ENCODE results near the gene ELOVL6.

Gene ELOVL6

DNA sequence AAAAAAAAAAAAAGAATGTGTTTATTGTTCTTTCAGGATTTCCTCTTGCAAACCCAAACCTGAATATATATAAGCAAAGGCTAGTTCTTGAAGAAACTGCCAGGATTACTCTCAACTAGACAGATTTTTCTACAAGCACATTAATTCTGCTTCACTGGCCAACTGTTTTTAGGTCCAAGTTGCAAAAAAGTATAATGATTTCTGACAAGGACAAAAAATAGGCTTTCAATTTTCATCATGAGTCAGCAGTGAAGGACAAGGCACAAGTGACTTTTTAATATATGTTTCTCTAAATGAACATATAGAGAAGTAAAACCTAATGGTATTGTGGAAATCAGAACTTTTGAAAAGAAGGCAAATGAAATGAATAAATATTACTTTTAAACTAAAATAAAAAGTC, 73.7 kb downstream of the ELOVL6 start:
- Histone ChIP-seq H3K4me1 (ENCODE audit: control insufficient read depth, insufficient read depth, low read length) (no peaks in the 10 kb centered on the region), H3K27me3 (ENCODE audit: control insufficient read depth in 1 of 2, insufficient read depth in 2 of 2, low read length in 2 of 2) (no peaks in the 10 kb centered on the region), H3K9ac (ENCODE audit: low read length in 2 of 2) (no peak overlapping the region), H3K27ac (ENCODE audit: low read length) (no peak overlapping the region), H3K36me3 (ENCODE audit: control insufficient read depth in 2 of 2, insufficient read depth in 2 of 2, low read length in 2 of 2) (no peaks in the 10 kb centered on the region), H3K4me3 (ENCODE audit: low read length in 2 of 2) (no peak overlapping the region), H3K9me3 (ENCODE audit: control insufficient read depth in 2 of 2, low read length in 2 of 2) (no peaks in the 10 kb centered on the region)

DNA sequence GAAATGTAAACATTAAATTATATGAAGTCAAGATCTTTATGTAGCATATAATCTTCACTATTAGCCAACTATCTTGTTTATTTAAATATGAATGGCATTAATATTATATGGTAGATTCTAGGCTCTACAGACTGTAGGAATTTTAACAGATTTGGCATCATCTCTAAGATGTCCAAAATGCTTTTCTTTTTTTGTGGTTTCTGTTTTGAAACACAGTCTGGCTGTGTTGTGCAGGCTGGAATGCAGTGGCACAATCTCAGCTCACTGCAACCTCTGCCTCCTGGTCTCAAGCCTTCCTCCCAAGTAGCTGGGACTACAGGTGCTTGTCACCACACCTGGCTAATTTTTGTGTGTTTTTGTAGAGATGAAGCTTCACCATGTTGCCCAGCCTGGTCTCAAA, 76.2 kb downstream of the ELOVL6 start:
- no peaks in the 10 kb centered on the region for H3K9me3 ChIP-seq (ENCODE audit: control insufficient read depth in 2 of 2, low read length in 2 of 2)
- no peaks in the 10 kb centered on the region for H3K36me3 ChIP-seq (ENCODE audit: control insufficient read depth in 2 of 2, insufficient read depth in 2 of 2, low read length in 2 of 2)
- H3K27ac ChIP-seq (ENCODE audit: low read length) = no peak overlapping the region
- no peak overlapping the region for H3K9ac ChIP-seq (ENCODE audit: low read length in 2 of 2)
- no peaks in the 10 kb centered on the region for H3K27me3 ChIP-seq (ENCODE audit: control insufficient read depth in 1 of 2, insufficient read depth in 2 of 2, low read length in 2 of 2)
- no peak overlapping the region for H3K4me3 ChIP-seq (ENCODE audit: low read length in 2 of 2)
- H3K4me1 ChIP-seq (ENCODE audit: control insufficient read depth, insufficient read depth, low read length) = no peaks in the 10 kb centered on the region

DNA sequence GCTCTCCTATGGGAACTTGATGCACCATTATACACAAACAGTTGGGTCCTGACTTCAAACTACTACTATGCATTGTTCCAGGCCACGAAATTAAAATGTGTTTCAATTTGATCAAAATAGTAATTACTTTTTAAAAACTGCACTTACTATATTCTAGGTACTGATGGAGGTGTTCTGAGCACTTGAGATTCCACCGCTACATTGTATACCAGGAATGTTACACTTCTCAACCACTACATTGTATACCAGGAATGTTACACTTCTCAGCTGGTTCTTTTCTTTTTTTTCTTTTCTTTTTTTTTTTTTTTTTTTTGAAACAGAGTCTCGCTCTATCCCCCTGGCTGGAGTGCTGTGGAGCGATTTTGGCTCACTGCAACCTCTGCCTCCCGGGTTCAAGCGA, 77.9 kb downstream of the ELOVL6 start:
- H3K36me3 ChIP-seq (ENCODE audit: control insufficient read depth in 2 of 2, insufficient read depth in 2 of 2, low read length in 2 of 2) = no peaks in the 10 kb centered on the region
- no peaks in the 10 kb centered on the region for H3K9me3 ChIP-seq (ENCODE audit: control insufficient read depth in 2 of 2, low read length in 2 of 2)
- H3K9ac ChIP-seq (ENCODE audit: low read length in 2 of 2) = no peak overlapping the region
- no peaks in the 10 kb centered on the region for H3K4me1 ChIP-seq (ENCODE audit: control insufficient read depth, insufficient read depth, low read length)
- H3K4me3 ChIP-seq (ENCODE audit: low read length in 2 of 2) = no peak overlapping the region
- H3K27ac ChIP-seq (ENCODE audit: low read length) = no peak overlapping the region
- H3K27me3 ChIP-seq (ENCODE audit: control insufficient read depth in 1 of 2, insufficient read depth in 2 of 2, low read length in 2 of 2) = no peaks in the 10 kb centered on the region

DNA sequence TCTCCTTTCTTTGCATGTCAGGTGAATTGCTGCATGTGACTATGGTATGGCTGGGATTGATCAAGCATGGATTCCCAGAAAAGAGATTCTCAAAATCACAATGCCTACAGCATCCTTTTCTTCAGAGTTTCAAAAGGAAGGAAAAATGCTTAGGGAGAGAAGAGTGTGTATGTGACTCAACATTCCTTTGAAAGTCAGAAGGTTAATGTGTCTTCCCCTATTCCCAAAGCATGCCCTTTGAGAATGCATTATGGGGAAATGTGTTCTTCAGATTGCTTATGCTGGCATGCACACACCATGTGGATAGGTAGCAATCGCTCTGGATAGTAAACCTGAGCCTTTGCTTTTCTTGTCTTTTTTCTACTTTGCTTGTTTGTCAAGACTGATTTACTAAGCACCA, 78.5 kb downstream of the ELOVL6 start:
- Histone ChIP-seq H3K27me3 (ENCODE audit: control insufficient read depth in 1 of 2, insufficient read depth in 2 of 2, low read length in 2 of 2) (no peaks in the 10 kb centered on the region), H3K4me1 (ENCODE audit: control insufficient read depth, insufficient read depth, low read length) (no peaks in the 10 kb centered on the region), H3K4me3 (ENCODE audit: low read length in 2 of 2) (no peak overlapping the region), H3K27ac (ENCODE audit: low read length) (no peak overlapping the region), H3K36me3 (ENCODE audit: control insufficient read depth in 2 of 2, insufficient read depth in 2 of 2, low read length in 2 of 2) (no peaks in the 10 kb centered on the region), H3K9ac (ENCODE audit: low read length in 2 of 2) (no peak overlapping the region), H3K9me3 (ENCODE audit: control insufficient read depth in 2 of 2, low read length in 2 of 2) (no peaks in the 10 kb centered on the region)

DNA sequence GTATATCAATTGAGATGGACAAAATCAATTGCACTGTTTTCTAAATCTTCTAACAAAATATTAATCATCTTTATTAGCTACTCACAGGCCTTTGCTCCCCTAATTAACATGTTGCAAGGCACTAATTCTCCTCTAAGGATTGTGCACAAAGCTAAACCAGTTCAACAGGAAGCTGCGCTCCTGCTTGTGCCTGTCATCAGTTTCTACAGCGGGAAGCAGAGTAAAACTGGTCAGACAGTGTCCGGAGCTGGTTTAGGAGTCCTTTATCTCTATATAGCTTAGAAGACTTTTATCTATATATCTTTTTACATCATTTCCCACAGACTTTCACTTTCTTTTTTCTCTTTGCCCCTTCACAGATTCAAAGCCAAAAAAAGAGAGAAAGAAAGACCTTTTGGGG, 79.1 kb downstream of the ELOVL6 start:
- H3K27ac ChIP-seq (ENCODE audit: low read length) = no peak overlapping the region
- no peak overlapping the region for H3K9ac ChIP-seq (ENCODE audit: low read length in 2 of 2)
- H3K4me3 ChIP-seq (ENCODE audit: low read length in 2 of 2) = no peak overlapping the region
- no peaks in the 10 kb centered on the region for H3K36me3 ChIP-seq (ENCODE audit: control insufficient read depth in 2 of 2, insufficient read depth in 2 of 2, low read length in 2 of 2)
- H3K9me3 ChIP-seq (ENCODE audit: control insufficient read depth in 2 of 2, low read length in 2 of 2) = no peaks in the 10 kb centered on the region
- H3K27me3 ChIP-seq (ENCODE audit: control insufficient read depth in 1 of 2, insufficient read depth in 2 of 2, low read length in 2 of 2) = no peaks in the 10 kb centered on the region
- H3K4me1 ChIP-seq (ENCODE audit: control insufficient read depth, insufficient read depth, low read length) = no peaks in the 10 kb centered on the region

DNA sequence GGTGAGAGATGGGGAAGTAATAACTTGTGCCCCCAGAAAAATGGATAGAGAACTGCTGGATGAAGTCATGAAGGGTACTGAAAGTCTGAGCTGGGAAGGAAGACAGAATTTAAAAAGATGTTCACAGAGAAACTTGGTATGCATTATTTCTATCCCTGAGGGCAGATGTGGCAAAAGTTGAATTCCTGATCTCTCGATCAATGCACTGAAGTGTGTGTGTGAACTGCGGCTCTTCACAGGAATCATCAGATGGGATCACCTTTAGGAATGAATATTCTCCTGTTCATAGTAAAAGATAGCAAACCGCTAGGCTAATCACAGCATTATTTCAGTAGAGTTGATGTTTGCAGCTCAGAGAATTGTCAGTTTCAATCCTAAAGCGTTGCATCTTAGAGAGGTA, 86.4 kb downstream of the ELOVL6 start:
- H3K27me3 ChIP-seq (ENCODE audit: control insufficient read depth in 1 of 2, insufficient read depth in 2 of 2, low read length in 2 of 2) = no peaks in the 10 kb centered on the region
- H3K9ac ChIP-seq (ENCODE audit: low read length in 2 of 2) = no peak overlapping the region

DNA sequence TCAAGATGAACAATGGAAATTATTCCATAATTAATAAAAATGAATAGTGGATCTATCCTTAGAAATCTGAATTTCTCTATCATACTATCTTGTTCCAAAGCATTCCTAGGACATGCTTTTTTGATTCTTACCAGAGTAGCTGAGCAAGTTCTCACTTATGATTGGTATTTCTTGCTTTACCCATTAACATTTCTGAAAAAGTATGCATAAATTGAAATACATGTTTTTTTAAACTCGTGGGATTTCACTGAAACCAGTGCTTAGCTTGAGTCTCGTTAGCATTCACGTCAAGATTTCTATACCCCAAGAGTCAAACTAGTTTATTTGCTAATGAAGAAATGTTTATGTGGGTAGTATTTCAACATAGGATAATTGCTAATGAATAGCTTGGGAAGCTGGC, 89.0 kb downstream of the ELOVL6 start:
- no peaks in the 10 kb centered on the region for H3K9me3 ChIP-seq (ENCODE audit: control insufficient read depth in 2 of 2, low read length in 2 of 2)
- no peak overlapping the region for H3K4me3 ChIP-seq (ENCODE audit: low read length in 2 of 2)
- no peaks in the 10 kb centered on the region for H3K4me1 ChIP-seq (ENCODE audit: control insufficient read depth, insufficient read depth, low read length)
- no peak overlapping the region for H3K27ac ChIP-seq (ENCODE audit: low read length)
- no peak overlapping the region for H3K9ac ChIP-seq (ENCODE audit: low read length in 2 of 2)
- no peaks in the 10 kb centered on the region for H3K27me3 ChIP-seq (ENCODE audit: control insufficient read depth in 1 of 2, insufficient read depth in 2 of 2, low read length in 2 of 2)
- H3K36me3 ChIP-seq (ENCODE audit: control insufficient read depth in 2 of 2, insufficient read depth in 2 of 2, low read length in 2 of 2) = no peaks in the 10 kb centered on the region

More for the DNA sequence above, 86.4 kb downstream of the ELOVL6 start:
- H3K36me3 ChIP-seq (ENCODE audit: control insufficient read depth in 2 of 2, insufficient read depth in 2 of 2, low read length in 2 of 2) = no peaks in the 10 kb centered on the region
- H3K27ac ChIP-seq (ENCODE audit: low read length) = no peak overlapping the region
- no peaks in the 10 kb centered on the region for H3K9me3 ChIP-seq (ENCODE audit: control insufficient read depth in 2 of 2, low read length in 2 of 2)
- H3K4me1 ChIP-seq (ENCODE audit: control insufficient read depth, insufficient read depth, low read length) = no peaks in the 10 kb centered on the region
- H3K4me3 ChIP-seq (ENCODE audit: low read length in 2 of 2) = no peak overlapping the region

GRCh38 chr4:110108960-110109359, 89.5 kb downstream of the ELOVL6 start:
- Histone ChIP-seq H3K36me3 (ENCODE audit: control insufficient read depth in 2 of 2, insufficient read depth in 2 of 2, low read length in 2 of 2) (no peaks in the 10 kb centered on the region), H3K9me3 (ENCODE audit: control insufficient read depth in 2 of 2, low read length in 2 of 2) (no peaks in the 10 kb centered on the region), H3K27ac (ENCODE audit: low read length) (no peak overlapping the region), H3K4me1 (ENCODE audit: control insufficient read depth, insufficient read depth, low read length) (no peaks in the 10 kb centered on the region), H3K27me3 (ENCODE audit: control insufficient read depth in 1 of 2, insufficient read depth in 2 of 2, low read length in 2 of 2) (no peaks in the 10 kb centered on the region), H3K9ac (ENCODE audit: low read length in 2 of 2) (no peak overlapping the region), H3K4me3 (ENCODE audit: low read length in 2 of 2) (no peak overlapping the region)

DNA sequence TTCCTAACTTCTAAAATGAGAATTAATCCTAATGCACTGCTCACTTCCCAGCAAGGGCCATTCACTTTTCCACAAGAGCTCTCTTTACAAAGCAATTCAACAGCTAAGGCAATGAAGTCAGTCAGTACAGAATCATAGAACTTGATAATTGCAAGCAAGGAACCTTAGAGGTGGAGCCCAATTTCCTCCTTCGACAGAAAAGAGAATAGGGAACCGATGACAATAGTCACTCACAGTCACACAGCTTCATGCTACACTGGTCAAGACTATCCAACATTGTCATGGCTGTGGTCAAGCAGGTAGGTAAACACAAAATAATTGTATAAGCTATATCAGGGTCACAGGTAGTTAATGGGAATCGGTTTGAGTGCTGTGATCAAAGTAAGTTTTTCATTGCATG, 90.0 kb downstream of the ELOVL6 start:
- Histone ChIP-seq H3K27ac (ENCODE audit: low read length) (no peak overlapping the region), H3K27me3 (ENCODE audit: control insufficient read depth in 1 of 2, insufficient read depth in 2 of 2, low read length in 2 of 2) (no peaks in the 10 kb centered on the region), H3K36me3 (ENCODE audit: control insufficient read depth in 2 of 2, insufficient read depth in 2 of 2, low read length in 2 of 2) (no peaks in the 10 kb centered on the region), H3K4me1 (ENCODE audit: control insufficient read depth, insufficient read depth, low read length) (no peaks in the 10 kb centered on the region), H3K9me3 (ENCODE audit: control insufficient read depth in 2 of 2, low read length in 2 of 2) (no peaks in the 10 kb centered on the region), H3K4me3 (ENCODE audit: low read length in 2 of 2) (no peak overlapping the region), H3K9ac (ENCODE audit: low read length in 2 of 2) (no peak overlapping the region)

- Histone ChIP-seq H3K36me3 (ENCODE audit: control insufficient read depth in 2 of 2, insufficient read depth in 2 of 2, low read length in 2 of 2) (no peaks in the 10 kb centered on the region), H3K9me3 (ENCODE audit: control insufficient read depth in 2 of 2, low read length in 2 of 2) (no peaks in the 10 kb centered on the region), H3K4me1 (ENCODE audit: control insufficient read depth, insufficient read depth, low read length) (no peaks in the 10 kb centered on the region), H3K4me3 (ENCODE audit: low read length in 2 of 2) (no peak overlapping the region), H3K27me3 (ENCODE audit: control insufficient read depth in 1 of 2, insufficient read depth in 2 of 2, low read length in 2 of 2) (no peaks in the 10 kb centered on the region), H3K9ac (ENCODE audit: low read length in 2 of 2) (no peak overlapping the region), H3K27ac (ENCODE audit: low read length) (no peak overlapping the region)
These were observed 90.5 kb downstream of the ELOVL6 start for GRCh38 chr4:110107866-110108265.

DNA sequence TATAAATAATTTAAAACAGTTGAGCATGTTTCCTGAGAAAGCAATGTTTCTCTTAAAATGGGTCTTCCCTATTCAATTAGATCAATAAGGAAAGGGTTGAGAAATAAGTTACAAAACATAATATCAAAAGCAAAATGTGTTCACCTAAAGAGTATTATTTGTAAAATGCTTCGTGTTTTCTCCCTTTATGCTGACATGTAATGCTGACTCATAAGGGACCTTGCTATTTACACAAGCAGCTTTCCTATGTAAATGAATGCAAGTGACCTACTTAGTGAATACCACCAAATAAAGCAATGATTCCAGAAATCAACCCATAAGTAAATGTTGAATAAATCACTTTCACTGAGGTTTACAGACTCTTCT, 91.5 kb downstream of the ELOVL6 start:
- Histone ChIP-seq H3K27me3 (ENCODE audit: control insufficient read depth in 1 of 2, insufficient read depth in 2 of 2, low read length in 2 of 2) (no peaks in the 10 kb centered on the region), H3K4me3 (ENCODE audit: low read length in 2 of 2) (no peak overlapping the region), H3K4me1 (ENCODE audit: control insufficient read depth, insufficient read depth, low read length) (no peaks in the 10 kb centered on the region), H3K9ac (ENCODE audit: low read length in 2 of 2) (no peak overlapping the region), H3K27ac (ENCODE audit: low read length) (no peak overlapping the region), H3K36me3 (ENCODE audit: control insufficient read depth in 2 of 2, insufficient read depth in 2 of 2, low read length in 2 of 2) (no peaks in the 10 kb centered on the region), H3K9me3 (ENCODE audit: control insufficient read depth in 2 of 2, low read length in 2 of 2) (no peaks in the 10 kb centered on the region)

GRCh38 chr4:110104661-110105060, 93.8 kb downstream of the ELOVL6 start:
- Histone ChIP-seq H3K4me1 (ENCODE audit: control insufficient read depth, insufficient read depth, low read length) (no peaks in the 10 kb centered on the region), H3K27me3 (ENCODE audit: control insufficient read depth in 1 of 2, insufficient read depth in 2 of 2, low read length in 2 of 2) (no peaks in the 10 kb centered on the region), H3K36me3 (ENCODE audit: control insufficient read depth in 2 of 2, insufficient read depth in 2 of 2, low read length in 2 of 2) (no peaks in the 10 kb centered on the region), H3K9me3 (ENCODE audit: control insufficient read depth in 2 of 2, low read length in 2 of 2) (no peaks in the 10 kb centered on the region), H3K27ac (ENCODE audit: low read length) (no peak overlapping the region), H3K4me3 (ENCODE audit: low read length in 2 of 2) (no peak overlapping the region), H3K9ac (ENCODE audit: low read length in 2 of 2) (no peak overlapping the region)
